NCI-H1105 (cell line): ENCODE data around the gene PACRG.
"Not testable (repeated sequence)": the region's sequence is repeated elsewhere in the genome, so short reads cannot be mapped to it uniquely, and the experiment has no call there.

Experiments used
- DNase-seq: peaks from one replicate; lab custom pipeline; 2025; lab: John Stamatoyannopoulos, UW

Gene PACRG

GRCh38 chr6:163314791-163315470 is 587.2 kb downstream of the PACRG start:
- DNase-seq: no peak

GRCh38 chr6:163316866-163317495 is 589.2 kb downstream of the PACRG start:
- not testable (repeated sequence) for DNase-seq

GRCh38 chr6:163318071-163318786 is 590.5 kb downstream of the PACRG start:
- DNase-seq: no peak

DNA sequence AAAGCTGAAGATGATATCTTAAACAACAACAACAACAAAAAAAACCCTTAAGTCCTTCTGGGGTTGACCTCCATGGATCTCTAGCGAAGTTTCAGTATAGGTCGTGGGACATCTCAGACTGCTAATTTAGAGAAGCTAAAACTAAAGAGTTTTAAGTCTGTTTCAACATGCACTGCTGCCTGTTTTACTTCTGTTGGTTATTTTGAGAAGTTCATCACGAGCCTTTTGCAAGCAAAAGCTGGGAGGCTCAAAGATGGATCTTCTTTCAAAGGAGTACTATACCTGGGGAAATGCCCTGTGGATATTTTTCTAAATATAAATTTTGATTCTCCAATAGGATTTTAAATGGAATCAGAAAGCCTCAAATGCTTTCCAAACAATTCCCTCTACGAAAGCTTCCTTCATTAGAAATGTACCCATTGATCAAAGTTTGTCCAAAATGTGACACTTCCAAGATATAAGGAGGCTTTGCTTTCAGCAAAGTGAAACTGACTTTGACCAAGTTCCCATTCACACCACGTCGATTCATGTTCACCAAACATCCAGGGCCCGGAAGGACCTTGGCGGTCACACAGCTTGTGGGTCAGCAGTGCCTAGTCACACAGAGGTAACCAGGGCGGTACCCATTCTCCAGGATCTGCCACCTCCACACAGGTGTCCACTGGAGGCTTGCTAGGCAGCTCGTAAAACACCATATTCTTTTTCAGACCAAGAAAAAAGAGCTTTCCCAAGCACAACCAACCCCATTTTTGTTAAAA is 592.0 kb downstream of the PACRG start:
- no peak for DNase-seq

DNA sequence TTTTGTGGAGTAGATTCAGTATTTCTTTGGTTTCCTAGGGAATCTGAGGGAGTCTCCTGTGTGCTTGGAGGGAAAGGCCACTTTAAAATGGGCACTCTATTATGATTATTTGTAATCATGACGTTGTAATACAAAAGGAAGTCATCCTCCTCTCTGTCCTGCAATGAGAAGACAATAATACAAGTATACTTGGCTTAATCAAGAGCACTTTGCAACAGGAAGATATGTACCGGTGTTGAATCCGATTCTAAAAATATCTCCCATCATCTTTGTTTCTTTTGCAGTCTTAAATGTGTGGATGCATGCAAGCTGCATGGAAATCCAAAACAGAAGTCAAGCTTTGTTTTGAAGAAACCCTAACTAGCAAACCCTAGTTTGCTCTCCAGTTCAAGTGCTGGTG is 592.6 kb downstream of the PACRG start:
- no peak for DNase-seq

DNA sequence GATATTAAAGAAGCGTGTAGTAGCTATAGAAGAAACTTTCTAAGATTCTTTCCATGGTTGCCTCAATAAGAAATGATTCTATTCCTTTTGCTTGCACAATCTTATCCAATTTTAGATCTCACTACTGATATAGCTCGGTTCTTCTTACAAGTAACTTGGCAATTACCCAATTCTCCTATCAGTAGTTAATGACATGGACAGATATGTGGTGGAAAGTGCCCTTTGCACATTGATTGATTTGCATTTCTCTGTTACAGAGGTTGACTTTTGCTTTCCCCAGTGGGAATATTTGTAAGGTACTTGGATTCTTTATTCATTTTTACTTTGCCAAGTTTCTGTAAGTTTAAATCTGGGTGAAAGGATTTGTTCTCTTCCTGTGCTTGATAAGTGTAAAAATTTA is 593.0 kb downstream of the PACRG start:
- no peak for DNase-seq

- no peak for DNase-seq
These were observed 593.9 kb downstream of the PACRG start for GRCh38 chr6:163321717-163322116.

- DNase-seq: no peak
These were observed 595.5 kb downstream of the PACRG start for GRCh38 chr6:163323274-163323673.

- no peak for DNase-seq
These were observed 595.9 kb downstream of the PACRG start for GRCh38 chr6:163323705-163324104.

DNA sequence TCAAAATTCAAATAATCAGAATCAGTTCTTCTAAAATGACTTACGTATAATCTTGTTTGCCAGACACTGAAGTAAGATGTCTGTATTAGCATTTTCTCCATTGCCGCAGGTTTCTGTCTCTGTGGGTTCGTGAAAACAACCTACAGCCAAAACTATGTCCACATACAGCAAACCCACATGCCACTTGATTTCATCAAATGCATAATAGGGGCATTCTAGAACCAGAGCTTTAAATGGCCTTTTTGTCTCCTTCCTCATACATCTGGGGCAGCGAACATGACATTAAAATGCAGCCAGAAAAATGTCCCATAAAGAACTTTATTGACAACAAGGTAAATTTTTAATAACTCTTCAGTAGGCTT is 596.5 kb downstream of the PACRG start:
- DNase-seq: no peak

- DNase-seq: no peak
These were observed 597.1 kb downstream of the PACRG start for GRCh38 chr6:163324688-163325389.

GRCh38 chr6:163325390-163325784 is 597.6 kb downstream of the PACRG start:
- no peak for DNase-seq

DNA sequence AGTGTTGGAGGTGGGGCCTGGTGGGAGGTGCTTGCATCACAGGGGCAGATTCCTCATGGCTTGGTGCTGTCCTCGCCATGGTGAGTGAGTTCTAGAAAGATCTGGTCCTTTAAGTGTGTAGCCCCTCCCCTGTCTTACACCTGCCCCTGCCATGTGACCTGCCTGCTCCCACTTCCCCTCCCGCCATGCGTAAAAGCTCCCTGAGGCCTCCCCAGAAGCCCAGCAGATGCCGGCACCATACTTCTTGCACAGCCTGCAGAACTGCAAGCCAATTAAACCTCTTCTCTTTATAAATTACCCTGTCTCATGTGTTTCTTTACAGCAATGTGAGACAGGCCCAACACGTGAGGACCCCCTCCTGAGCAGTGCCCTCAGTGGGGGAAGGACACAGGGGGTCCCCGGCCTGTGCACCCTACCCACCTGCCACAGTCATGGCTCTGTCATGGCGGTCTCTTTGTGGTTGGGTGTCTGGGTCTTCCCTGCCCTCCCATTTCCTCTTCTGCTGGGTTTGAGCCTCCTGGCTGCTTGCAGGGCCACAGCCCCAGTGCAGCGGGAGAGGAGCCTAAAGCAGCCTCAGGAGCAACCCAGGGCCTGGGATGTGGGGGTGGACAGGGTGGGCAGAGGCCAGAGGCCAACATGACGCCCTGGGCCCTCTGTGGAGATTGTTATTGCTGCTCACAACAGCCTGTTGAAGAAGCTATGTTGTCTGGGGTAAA is 599.5 kb downstream of the PACRG start:
- no peak for DNase-seq

DNA sequence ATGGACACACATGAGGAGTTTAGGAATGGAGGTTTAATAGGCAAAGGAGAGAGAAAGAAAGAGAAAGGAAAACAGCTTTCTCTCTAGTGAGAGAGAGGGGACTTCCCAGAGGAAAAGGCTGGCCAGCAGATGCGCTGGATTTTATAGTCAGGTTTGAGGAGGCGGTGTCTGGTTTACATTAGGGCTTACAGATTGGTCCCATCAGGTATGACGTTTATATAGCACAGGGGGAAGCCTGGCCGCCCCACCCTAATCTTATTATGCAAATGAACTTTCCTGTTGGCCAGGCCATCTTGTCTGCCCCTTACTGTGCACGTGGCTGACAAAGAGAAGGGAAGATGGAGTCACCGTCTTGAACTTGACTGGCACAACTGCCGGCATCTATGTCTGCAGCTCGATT is 600.1 kb downstream of the PACRG start:
- DNase-seq: no peak

DNA sequence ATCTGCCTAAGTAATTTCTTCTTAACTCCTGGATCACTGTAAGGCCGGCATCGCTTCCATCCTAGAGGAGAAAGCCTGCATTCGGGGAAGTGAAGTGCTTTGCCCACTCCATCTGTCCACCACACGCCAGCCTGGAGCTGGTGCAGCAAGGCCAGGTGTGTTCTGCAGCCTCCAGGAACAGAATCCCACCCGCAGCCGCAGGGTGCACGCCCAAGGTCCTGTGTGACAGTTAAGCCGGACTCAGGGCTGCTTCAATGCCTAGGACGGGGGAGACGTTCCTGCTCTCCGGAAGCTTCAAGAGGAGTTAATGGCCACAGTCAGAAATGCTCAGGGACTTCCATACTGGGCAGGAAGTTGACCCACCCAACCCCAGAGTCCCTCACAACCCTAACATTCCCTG is 600.6 kb downstream of the PACRG start:
- no peak for DNase-seq

DNA sequence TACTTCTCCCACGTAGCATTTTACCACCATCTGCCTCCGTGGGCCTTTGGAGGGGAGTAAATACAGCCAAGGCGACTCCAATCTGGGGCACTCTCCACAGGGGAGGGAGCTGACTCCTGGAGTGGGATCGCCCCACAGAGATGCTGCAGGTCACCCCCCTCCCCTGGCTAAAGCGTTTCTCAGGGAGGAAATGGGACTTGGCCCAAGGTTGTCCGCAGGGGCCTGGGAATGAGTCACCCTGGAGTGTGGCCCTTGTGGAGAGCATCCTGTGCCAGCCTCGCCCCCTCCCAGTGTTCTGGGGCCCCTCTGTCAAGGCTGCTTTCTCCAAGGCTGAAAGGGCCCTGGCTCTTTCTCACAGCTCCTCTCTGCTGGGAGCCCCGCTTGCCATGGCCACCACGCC is 602.2 kb downstream of the PACRG start:
- no peak for DNase-seq

DNA sequence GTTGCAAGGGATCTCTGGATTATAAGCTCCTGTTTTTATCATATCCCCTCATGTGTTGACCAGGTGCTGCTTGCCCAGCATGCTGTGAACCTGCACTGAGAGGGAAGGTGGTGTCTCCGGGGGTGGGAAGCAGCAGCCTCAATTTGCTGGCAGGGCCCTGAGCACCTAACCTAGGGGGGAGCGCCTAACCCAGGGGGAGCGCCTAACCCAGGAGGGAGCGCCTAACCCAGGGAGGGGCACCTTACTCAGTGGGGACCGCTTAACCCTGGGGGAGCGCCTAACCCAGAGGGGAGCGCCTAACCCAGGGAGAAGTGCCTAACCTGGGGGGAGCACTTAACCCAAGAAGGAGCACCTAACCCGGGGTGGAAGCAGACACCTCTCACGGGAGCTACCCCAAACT is 603.5 kb downstream of the PACRG start:
- DNase-seq: no peak

GRCh38 chr6:163332575-163332974 is 604.8 kb downstream of the PACRG start:
- DNase-seq: no peak

- no peak for DNase-seq
These were observed 605.3 kb downstream of the PACRG start for GRCh38 chr6:163333038-163333437.

GRCh38 chr6:163333701-163334663 is 606.2 kb downstream of the PACRG start:
- DNase-seq: no peak
